ENCODE data around the gene IER3IP1. TPM values are rescaled to one million over a fixed set of nuclear protein-coding genes. Genes with fewer than 3 reads are reported as not detected.

The IER3IP1 gene
- total and polyA plus RNA-seq, 2 of the 13 experiments (the other 11 are each of a cell fraction or from before 2014, with no cell fraction given) = 18.7 to 26.1 TPM

GRCh38 chr18:47150029-47150823, 25.9 kb downstream of the IER3IP1 start, which contains the start of gene HDHD2 (continued):
- TF ChIP-seq REPIN1 (CRISPR knock-in tag; IDR thresholded peaks at IDR 0.05; ENCODE audit: borderline replicate concordance, low read depth) (peak; percentile 65; the same call in 1 of the 2 replicates), KMT2B (CRISPR knock-in tag; IDR thresholded peaks at IDR 0.05) (peak; percentile 89; the same call in 1 of the 2 replicates), CENPBD1 (CRISPR knock-in tag; IDR thresholded peaks at IDR 0.05; ENCODE audit: borderline replicate concordance, low read depth) (0 out of 2 replicates have a peak, but pooled peaks have one; percentile 17), ZNF205 (CRISPR knock-in tag; IDR thresholded peaks at IDR 0.05) (no peak), CREM (IDR thresholded peaks at IDR 0.05) (0 out of 2 replicates have a peak, but pooled peaks have one; percentile 12), CREM (CRISPR knock-in tag; IDR thresholded peaks at IDR 0.05) (no peak), JUND (CRISPR knock-in tag; IDR thresholded peaks at IDR 0.05) (peak; percentile 4; the same call in 1 of the 2 replicates), SOX13 (IDR thresholded peaks at IDR 0.05) (no peak), SOX13 (CRISPR knock-in tag; conservative IDR thresholded peaks at IDR 0.05 in 1 of 2, IDR thresholded peaks at IDR 0.05 in 1 of 2) (no peak), MTA1 (CRISPR knock-in tag; IDR thresholded peaks at IDR 0.05; ENCODE audit: borderline replicate concordance) (peak; percentile 59), STAT6 (CRISPR knock-in tag; IDR thresholded peaks at IDR 0.05; ENCODE audit: borderline replicate concordance) (0 out of 2 replicates have a peak, but pooled peaks have one; percentile 57), ZNF777 (CRISPR knock-in tag; IDR thresholded peaks at IDR 0.05) (peak; percentile 84), ZNF484 (CRISPR knock-in tag; IDR thresholded peaks at IDR 0.05; ENCODE audit: borderline replicate concordance, low read depth) (no peak), ZKSCAN5 (CRISPR knock-in tag; IDR thresholded peaks at IDR 0.05) (no peak), ZNF574 (CRISPR knock-in tag; IDR thresholded peaks at IDR 0.05) (peak; percentile 87), ZNF598 (CRISPR knock-in tag; IDR thresholded peaks at IDR 0.05; ENCODE audit: borderline replicate concordance) (peak; percentile 73; the same call in 1 of the 2 replicates), KDM1A (CRISPR knock-in tag; IDR thresholded peaks at IDR 0.05) (no peak), ZNF782 (CRISPR knock-in tag; IDR thresholded peaks at IDR 0.05; ENCODE audit: borderline replicate concordance) (no peak), MTERF4 (CRISPR knock-in tag; IDR thresholded peaks at IDR 0.05) (no peak), ZNF562 (CRISPR knock-in tag; IDR thresholded peaks at IDR 0.05; ENCODE audit: borderline replicate concordance) (no peak), ZNF572 (CRISPR knock-in tag; IDR thresholded peaks at IDR 0.05) (no peak), NCOA1 (CRISPR knock-in tag; IDR thresholded peaks at IDR 0.05) (0 out of 2 replicates have a peak, but pooled peaks have one; percentile 36), LCORL (IDR thresholded peaks at IDR 0.05) (no peak), LCORL (CRISPR knock-in tag; IDR thresholded peaks at IDR 0.05) (0 out of 2 replicates have a peak, but pooled peaks have one; percentile 31)
